GM21526 (cell line): ENCODE results near the gene ARL14.

ENCODE experiments used
- ATAC-seq: cut with Tn5 transposase; IDR thresholded peaks from one replicate; pipeline ENCODE4 v1.9.1; 2021; ENCODE audit warnings: moderate library complexity; ENCODE audit not compliant: unreplicated experiment, low FRiP score

ARL14 gene

DNA sequence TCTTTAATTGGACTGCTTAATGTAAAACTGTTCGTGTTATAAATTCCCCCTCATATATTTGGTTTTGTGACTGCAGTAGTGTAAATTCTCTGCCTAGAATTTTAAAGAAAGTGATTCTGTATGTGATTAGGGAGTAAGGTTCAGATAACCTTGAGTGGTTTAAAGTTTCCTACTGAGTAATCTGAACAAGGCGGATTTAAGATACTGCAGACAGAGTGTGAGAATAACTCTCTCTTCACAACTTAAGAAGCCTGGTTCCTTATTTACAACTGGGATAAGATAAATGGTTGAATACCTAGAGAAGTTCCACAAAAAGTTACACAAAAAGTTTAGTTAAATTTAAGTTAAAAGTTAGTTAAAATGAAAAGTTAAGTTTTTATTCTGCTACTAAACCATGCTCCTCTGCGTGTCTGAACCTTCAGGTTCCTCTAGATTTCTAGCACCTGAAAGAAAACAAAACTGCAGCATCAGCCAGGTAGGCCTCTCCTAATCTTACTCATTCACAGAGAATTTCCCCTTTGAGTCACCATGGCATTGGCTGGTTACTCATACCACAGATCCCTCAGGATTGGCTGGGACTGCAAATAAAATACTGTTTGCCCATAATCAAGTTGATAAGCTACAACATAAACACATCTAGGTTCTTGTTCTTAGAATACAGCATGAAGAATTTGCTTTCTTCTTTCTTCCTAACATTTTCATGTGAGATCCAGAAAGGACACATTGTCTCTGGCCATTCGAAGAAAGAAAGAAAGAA lies at the start of gene ARL14:
ARL14 (plus strand) TSS at position 614 of the 757 bp plus-strand sequence. CDS start 187 bp downstream, outside the sequence.
- no peak for ATAC-seq

DNA sequence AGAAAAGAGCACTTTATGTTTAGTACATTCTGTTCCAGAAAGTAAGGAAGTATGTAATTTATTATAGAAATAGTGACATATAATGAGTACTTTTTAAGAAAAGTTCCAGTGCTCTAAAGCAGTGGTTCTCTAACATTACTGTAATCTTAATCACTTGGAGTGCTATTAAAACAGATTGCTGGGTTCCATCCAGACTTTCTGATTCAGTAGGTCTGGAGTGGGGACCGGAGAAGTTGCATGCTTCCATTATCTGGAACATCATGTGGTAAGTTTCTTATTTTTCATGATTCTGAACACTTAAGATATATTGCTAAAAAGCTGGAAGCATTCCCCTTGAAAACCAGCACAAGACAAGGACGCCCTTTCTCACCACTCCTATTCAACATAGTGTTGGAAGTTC lies 47.5 kb upstream of the ARL14 start:
- ATAC-seq: no peak

DNA sequence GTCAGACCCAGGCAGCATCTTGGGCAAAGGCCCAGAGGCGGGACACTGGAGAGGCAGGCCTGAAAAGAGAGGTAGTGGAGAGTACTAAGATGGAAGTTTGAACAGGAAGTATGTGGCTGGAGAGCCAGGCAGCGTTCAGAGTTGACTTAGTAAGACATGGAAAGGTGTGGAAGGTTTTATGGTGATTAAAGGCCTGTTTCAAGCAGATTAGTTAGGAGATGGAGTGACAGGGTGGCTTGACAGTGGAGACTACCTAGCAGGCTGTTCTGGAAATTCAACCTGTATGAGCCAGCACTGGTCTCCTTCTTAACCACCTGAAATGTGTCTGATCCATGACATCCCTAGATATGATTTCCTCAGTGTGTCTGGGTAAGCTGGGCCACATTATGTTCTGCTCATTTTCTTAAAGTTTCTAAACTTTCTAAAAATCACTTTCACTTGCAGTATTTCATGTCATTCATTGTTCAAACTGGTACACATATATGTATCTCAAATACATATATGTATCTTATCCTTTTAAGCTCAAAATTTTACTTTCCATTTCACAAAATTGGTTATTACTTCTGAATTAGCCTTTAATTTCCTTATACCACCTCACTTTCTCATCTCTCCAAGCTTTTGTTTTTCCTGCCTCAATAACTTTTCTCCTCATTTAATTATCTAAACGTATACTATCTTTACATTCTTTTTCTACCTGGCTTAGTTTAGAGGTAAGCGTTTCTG lies 43.4 kb upstream of the ARL14 start:
- ATAC-seq: no peak

DNA sequence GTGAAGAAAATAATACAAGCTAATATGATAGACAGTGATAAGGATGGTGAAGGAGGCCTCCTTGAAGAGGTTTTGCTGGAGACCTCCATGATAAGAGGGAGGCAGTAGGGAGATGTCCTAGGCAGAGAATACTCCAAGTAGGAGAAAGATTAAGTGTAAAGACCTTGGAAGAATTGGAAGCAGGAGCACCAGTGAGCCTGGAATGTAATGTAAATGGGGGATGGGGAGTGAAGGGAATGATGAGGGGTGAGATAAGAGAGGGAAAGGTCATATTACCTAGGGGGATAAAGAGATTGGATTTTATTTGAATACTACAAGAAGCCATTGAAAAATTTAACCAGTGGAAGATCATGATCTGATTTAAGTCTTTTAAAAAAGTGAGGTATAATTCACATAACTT lies 41.7 kb upstream of the ARL14 start:
- ATAC-seq: no peak

GRCh38 chr3:160637086-160637485 lies 39.9 kb upstream of the ARL14 start:
- no peak for ATAC-seq

GRCh38 chr3:160638184-160638583 lies 38.8 kb upstream of the ARL14 start:
- no peak for ATAC-seq

- ATAC-seq: no peak
Observed at GRCh38 chr3:160641665-160642309, 35.2 kb upstream of the ARL14 start.

- no peak for ATAC-seq
Observed at GRCh38 chr3:160643994-160644393, 33.0 kb upstream of the ARL14 start.

GRCh38 chr3:160644491-160644890 lies 32.5 kb upstream of the ARL14 start:
- no peak for ATAC-seq

DNA sequence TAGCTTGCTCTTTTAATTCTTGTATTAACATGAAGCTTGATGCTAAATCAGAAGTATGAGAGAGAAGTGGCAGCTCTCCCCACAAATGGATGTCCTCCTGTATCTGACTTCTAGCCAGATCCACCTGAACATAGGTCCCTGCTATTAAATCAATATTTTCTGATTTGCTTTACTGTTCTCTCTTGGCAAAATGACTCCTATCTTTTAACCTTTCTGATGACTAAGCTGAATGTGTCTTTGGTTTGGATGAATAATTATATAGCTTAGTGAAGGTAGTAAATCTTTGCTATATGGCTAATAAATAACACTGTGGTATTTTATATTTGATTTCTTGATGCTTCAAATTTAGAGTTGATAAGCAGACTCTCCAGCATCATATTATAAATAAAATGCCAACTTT lies 28.3 kb upstream of the ARL14 start:
- ATAC-seq: no peak

DNA sequence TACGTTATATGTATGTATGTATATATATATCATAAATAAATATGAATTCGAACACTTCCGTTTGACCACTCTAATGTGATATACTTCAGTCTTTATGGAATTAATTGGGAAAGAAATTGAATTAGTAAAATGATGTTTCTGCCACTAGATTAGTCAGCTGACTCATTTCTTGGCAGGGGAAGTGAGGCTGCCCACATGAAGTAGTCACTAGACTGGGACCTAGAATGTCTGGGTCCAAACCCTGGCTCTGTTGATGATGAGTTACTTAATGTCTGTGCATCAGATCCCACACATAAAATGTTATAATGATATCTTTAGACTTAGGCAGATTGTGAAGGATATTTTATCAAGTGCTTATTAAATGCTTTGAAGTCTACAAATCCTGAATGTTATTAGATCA lies 27.4 kb upstream of the ARL14 start:
- no peak for ATAC-seq

- ATAC-seq: no peak
Observed at GRCh38 chr3:160653512-160653911, 23.4 kb upstream of the ARL14 start.

DNA sequence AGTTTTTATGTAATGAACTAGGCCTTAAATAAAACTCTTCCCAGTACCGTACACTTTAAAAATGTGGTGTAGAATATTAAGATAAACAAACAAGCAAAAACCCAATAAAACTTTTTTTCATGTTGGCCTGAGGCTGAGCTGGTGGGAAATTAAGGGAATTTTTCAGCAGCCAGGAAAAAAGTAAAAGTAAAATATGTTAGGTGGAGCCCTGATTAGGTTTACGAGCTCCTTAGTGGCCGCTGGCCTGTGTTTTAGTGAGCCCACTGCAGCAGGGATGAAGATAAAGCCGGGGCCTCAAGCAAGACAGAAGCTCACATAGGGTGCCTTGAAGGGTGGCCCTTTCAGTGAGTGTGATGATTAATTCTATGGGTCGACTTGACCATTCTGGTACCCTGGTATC lies 16.1 kb upstream of the ARL14 start:
- no peak for ATAC-seq

DNA sequence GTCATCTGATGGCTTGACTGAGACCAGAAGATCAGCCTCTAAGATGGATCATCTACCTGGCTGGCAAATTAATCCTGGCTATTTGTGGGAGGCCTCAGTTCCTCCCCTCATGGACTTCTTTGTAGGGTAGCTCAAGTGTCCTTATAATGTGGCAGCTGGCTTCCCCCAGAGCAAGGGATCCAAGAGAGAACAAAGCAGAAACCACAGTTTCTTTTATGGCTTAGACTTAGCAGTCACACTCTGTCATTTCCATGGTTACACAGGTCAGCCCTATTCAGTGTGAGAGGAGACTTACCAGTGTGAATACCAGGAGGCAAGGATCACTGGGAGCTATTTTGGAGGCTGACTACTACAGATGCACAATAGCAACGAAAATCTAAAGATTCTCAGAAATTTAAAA lies 15.3 kb upstream of the ARL14 start:
- ATAC-seq: no peak

GRCh38 chr3:160665231-160665630 lies 11.7 kb upstream of the ARL14 start:
- ATAC-seq: peak; percentile 38

DNA sequence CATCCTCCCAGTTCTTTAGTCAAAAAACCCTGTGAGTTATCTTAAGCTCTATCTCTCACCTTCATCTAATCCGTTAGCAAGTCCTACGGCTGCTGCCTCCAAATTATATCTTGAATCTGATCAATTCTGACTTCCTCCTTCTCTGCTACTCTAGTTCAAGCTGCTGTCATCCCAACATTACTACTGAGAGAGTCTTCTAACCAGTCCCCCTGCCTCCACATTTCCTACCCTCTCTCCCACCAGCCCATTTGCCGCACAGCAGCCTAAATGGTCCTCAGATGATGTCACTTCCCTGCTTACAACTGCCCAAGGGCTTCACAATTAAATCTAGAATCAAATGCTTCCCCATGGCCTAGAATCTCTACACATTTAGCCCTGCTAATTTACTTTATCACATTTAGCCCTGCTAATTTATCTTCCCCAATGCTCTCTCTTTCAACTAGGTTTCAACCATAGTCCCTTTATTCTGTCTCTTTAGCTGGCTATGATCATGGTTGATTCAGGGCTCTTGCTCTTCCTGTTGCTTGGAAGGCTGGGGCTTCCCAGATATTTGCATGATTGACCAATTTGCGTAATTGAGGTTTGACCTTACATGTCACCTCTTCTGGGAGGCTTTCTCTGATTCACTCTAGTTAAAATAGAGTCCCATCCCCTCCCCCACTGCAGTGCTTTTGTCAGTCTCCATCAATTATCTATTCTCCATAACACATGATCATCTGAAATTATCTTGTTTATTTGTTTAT lies 11.0 kb upstream of the ARL14 start:
- peak; percentile 68 for ATAC-seq

- ATAC-seq: no peak
Observed at GRCh38 chr3:160667452-160667851, 9.5 kb upstream of the ARL14 start.

DNA sequence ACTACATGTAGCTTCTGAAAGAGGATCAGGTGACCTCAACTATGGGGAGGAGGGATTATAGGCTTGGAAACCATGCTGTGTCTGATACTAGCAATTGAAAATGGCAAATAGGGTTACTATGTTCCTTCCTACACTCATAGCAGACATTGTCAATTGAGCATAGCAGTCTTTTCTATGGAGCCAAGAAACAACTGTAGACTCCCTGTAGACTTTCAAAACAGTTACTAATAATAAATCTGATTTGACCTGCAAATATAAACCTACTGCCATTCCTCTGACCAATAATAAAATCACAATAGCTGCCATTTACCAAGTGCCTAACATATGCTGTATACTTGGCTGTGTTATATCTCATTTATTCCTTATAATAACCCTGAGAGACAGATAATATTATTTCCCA lies 8.5 kb upstream of the ARL14 start:
- ATAC-seq: no peak

DNA sequence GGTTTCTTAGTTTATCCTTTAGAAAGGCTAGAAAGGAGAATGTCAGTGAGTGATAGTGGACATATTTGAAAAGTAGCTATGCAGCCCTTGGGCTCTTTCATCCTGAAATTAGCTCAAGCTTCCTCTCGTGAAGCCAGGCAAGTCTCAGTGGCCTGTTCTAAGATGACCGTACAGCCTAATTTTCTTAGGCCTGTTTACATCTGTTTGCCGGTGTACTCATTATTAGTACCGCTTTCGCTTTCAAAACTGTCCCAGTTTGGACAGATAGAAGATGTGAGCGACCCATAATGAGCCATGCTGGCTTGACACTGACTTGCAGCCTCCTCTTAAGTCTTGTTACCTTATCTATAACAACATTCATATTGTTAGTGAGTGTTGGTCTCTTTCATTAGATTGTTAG lies 5.7 kb upstream of the ARL14 start:
- peak; percentile 98 for ATAC-seq

DNA sequence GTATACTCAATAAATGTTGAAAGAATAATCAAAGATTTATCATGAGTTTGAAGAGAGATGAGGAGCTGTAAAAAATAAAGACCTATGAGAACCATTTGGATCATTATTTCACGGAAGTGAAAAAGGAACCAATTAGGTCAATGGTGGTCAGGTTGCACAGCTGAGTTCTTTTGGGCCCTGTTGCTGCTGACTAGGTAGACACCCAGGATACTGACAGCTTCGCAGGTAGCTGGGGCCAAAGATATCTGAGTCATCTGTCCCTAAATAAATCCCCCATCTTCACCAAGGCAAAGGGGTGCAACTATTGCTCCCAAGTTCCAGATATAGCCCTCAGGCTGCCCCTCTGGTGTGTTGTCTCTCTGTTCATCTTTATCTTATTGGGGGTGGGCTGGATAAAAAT lies 5.0 kb upstream of the ARL14 start:
- ATAC-seq: no peak

GRCh38 chr3:160673188-160673587 lies 3.8 kb upstream of the ARL14 start:
- ATAC-seq: no peak
